ENCODE data around the gene OR5AK2. TPM values are rescaled to one million over a fixed set of nuclear protein-coding genes. Genes with fewer than 3 reads are reported as not detected.

Gene OR5AK2
- total and polyA plus RNA-seq, 2 of the 8 experiments (the other 6 are each of a cell fraction or from before 2014, with no cell fraction given), result not detected

GRCh38 chr11:56967726-56968125 lies 21.0 kb upstream of the OR5AK2 start:
- H3K4ac ChIP-seq (replicated peaks; ENCODE audit: insufficient read length, low read depth, low read length), result no peak overlapping the region
- no peaks in the 10 kb centered on the region for H3K4me1 ChIP-seq (replicated peaks in 1 of 4; ENCODE audit: control insufficient read depth in 3 of 4, insufficient read depth in 4 of 4, low read length in 3 of 4)
- H4K91ac ChIP-seq (replicated peaks; ENCODE audit: insufficient read length, low read length), result no peak overlapping the region
- no peak overlapping the region for H3K4me3 ChIP-seq (ENCODE audit: extremely low read depth in 1 of 4, insufficient read depth in 2 of 4, low read depth in 3 of 4, low read length in 4 of 4)
- H3K56ac ChIP-seq (replicated peaks; ENCODE audit: insufficient read length, low read depth, low read length), result no peak overlapping the region
- no peak overlapping the region for H2BK5ac ChIP-seq (ENCODE audit: low read depth, low read length)
- no peak overlapping the region for H3K23ac ChIP-seq (ENCODE audit: insufficient read length)
- WGBS, 2 experiments (ENCODE audit: extremely low coverage in 1 of 2, insufficient coverage in 1 of 2, insufficient read length in 1 of 2, insufficient replicate concordance in 2 of 2, low coverage in 1 of 2, low lambda C conversion rate in 2 of 2, missing lambda C conversion rate in 1 of 2), result 69% methylated on average over 1 of the region's 1 CpG; no CpG with 5 or more reads in 1 of the 2 experiments
- CTCF ChIA-PET (ENCODE audit: partially characterized antibody), result no interaction called here
- no peak overlapping the region for H3K14ac ChIP-seq (ENCODE audit: insufficient read length)
- no peaks in the 10 kb centered on the region for H3K27me3 ChIP-seq (replicated peaks in 1 of 4; ENCODE audit: control insufficient read depth in 3 of 4, extremely low read depth in 1 of 4, insufficient read depth in 3 of 4, low read length in 3 of 4)
- FAIRE-seq, result no peak
- no peaks in the 10 kb centered on the region for H3K79me2 ChIP-seq (ENCODE audit: control insufficient read depth in 1 of 2, insufficient read depth in 2 of 2, low read length in 2 of 2)
- no peak overlapping the region for H2BK120ac ChIP-seq (replicated peaks; ENCODE audit: low read depth, low read length)
- no peaks in the 10 kb centered on the region for H3K79me1 ChIP-seq (ENCODE audit: low read depth, low read length)
- no peak overlapping the region for H2AK5ac ChIP-seq (ENCODE audit: low read depth, low read length)
- H4K20me1 ChIP-seq (replicated peaks in 1 of 2; ENCODE audit: control insufficient read depth in 1 of 2, insufficient read depth in 2 of 2, low read length in 2 of 2), result no peaks in the 10 kb centered on the region
- no peak overlapping the region for H4K8ac ChIP-seq (ENCODE audit: extremely low read depth, insufficient read depth, low read length)
- no peaks in the 10 kb centered on the region for H3K36me3 ChIP-seq (ENCODE audit: control insufficient read depth in 2 of 4, insufficient read depth in 4 of 4, low read length in 3 of 4)
- no peak overlapping the region for H2BK20ac ChIP-seq (ENCODE audit: low read length)
- POLR2A ChIA-PET (ENCODE audit: partially characterized antibody), result no interaction called here
- no peak overlapping the region for H3K27ac ChIP-seq (ENCODE audit: low read depth, low read length)
- TF ChIP-seq MAFK (IDR thresholded peaks at IDR 0.05; ENCODE audit: low read depth, low read length) (no peak), FOSL1 (IDR thresholded peaks at IDR 0.05; ENCODE audit: insufficient read depth, low read depth, low read length) (no peak), TCF12 (IDR thresholded peaks at IDR 0.05; ENCODE audit: low read depth, low read length) (no peak), CBX5 (IDR thresholded peaks at IDR 0.05; ENCODE audit: low read depth, low read length) (no peak)
- DNase-seq (ENCODE audit: low read depth in 1 of 2, low spot score in 2 of 2), result no peak
- H3K9ac ChIP-seq (replicated peaks in 1 of 4; ENCODE audit: extremely low read depth in 1 of 4, low read depth in 3 of 4, low read length in 3 of 4), result no peak overlapping the region
- no peak overlapping the region for H2BK12ac ChIP-seq (ENCODE audit: low read depth, low read length)
- no peak overlapping the region for H2AFZ ChIP-seq (ENCODE audit: low read length)
- H3K23me2 ChIP-seq (ENCODE audit: low read depth, low read length), result no peaks in the 10 kb centered on the region
- H3K9me3 ChIP-seq (ENCODE audit: insufficient read depth in 2 of 2, low read depth in 1 of 2, low read length in 1 of 2), result peaks cover 8 to 30% of the 10 kb centered on the region in 2 experiments; a peak in 3 of 4 replicates
- no peak overlapping the region for H3K18ac ChIP-seq (ENCODE audit: extremely low read depth, low read length)
- no peak overlapping the region for H2BK15ac ChIP-seq (ENCODE audit: low read length)
- H3K4me2 ChIP-seq (ENCODE audit: insufficient read depth in 1 of 2, low read depth in 2 of 2, low read length in 2 of 2), result no peak overlapping the region
- no peak overlapping the region for H4K5ac ChIP-seq (ENCODE audit: insufficient read length, low read depth, low read length)
